Natural killer cell treated with Interleukin-12 subunit alpha and Interleukin-12 subunit beta and Interleukin-15 and Interleukin-18, amount 100 ng/mL, for 72 hours (primary cell): ENCODE results near the gene GATA2. TPM values are rescaled to one million over a fixed set of nuclear protein-coding genes. Genes with fewer than 3 reads are reported as not detected.

Source experiments
- ATAC-seq, 2 donors: fragments of 150-1000 bp; cut with Tn5 transposase in 1 of 2; sonication (Bioruptor Pico), chemical (Tn5 transposase) in 1 of 2; 2 replicates each; pipeline ENCODE4 v1.10.0; 2021
- DNase-seq: peaks from one replicate; pipeline ENCODE4 v3.0.0; 2022; ENCODE audit warnings: low spot score
- H3K27ac Mint-ChIP-seq, 2 donors: 1 replicate in 1 of 2; 2 replicates in 1 of 2; pipeline ENCODE4 v1.8.0; 2022; ENCODE audit warnings: mixed read lengths in 2 of 2, mild to moderate bottlenecking in 1 of 2, moderate library complexity in 1 of 2
- H3K27me3 Mint-ChIP-seq, 2 donors: 1 replicate in 1 of 2; 2 replicates in 1 of 2; pipeline ENCODE4 v1.8.0; 2022; ENCODE audit warnings: mixed read lengths in 2 of 2
- H3K36me3 Mint-ChIP-seq: one replicate; pipeline ENCODE4 v1.8.0; 2022; ENCODE audit warnings: mixed read lengths
- H3K4me1 Mint-ChIP-seq, 2 donors: 1 replicate in 1 of 2; 2 replicates in 1 of 2; pipeline ENCODE4 v1.8.0; 2022; ENCODE audit warnings: low read depth in 2 of 2, mixed read lengths in 2 of 2, mild to moderate bottlenecking in 1 of 2
- H3K4me3 Mint-ChIP-seq: one replicate; pipeline ENCODE4 v1.8.0; 2022; ENCODE audit warnings: mixed read lengths
- H3K9me3 Mint-ChIP-seq: 2 replicates; pipeline ENCODE4 v1.8.0; 2022; ENCODE audit warnings: mixed read lengths
- total RNA-seq, 2 donors: library from RNA; stranded (reverse); gene quantifications; one replicate each; pipeline ENCODE4 v1.2.3, GENCODE V29; 2022

The GATA2 gene
- total RNA-seq, 2 donors from 2014 or later: 1.6 to 72.7 TPM

GRCh38 chr3:128430301-128430700, 62.7 kb downstream of the GATA2 start:
- Mint-ChIP-seq H3K4me1 (peaks cover 6 to 11% of the 10 kb centered on the region in 2 donors), H3K27me3 (peaks cover 22 to 24% of the 10 kb centered on the region in 2 donors), H3K9me3 (no peaks in the 10 kb centered on the region), H3K4me3 (no peak overlapping the region), H3K36me3 (peaks cover 6% of the 10 kb centered on the region), H3K27ac (no peak overlapping the region)
- no peak for DNase-seq
- no peak for ATAC-seq

DNA sequence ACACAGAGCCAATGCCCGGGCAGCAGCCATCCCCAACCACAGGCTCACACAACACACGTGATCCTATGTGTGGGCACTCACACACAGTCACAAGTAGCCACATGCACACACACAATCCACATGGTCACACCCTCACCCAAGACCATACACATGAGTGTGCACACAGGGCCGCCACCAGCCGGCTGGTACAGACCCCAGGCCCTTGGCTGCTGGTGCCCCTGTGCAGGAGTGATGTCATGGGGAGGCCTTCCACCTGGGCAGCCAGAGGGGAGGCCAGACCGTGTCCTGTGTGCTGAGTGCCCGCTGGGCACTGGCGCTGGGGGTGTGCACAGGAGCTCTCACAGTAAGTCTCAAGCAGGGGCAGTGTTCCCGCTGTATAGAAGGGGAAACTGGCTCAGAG, 63.2 kb downstream of the GATA2 start:
- no peak overlapping the region for H3K27ac Mint-ChIP-seq
- peaks cover 6% of the 10 kb centered on the region for H3K36me3 Mint-ChIP-seq
- peaks cover 22 to 24% of the 10 kb centered on the region in 2 donors for H3K27me3 Mint-ChIP-seq
- no peak for ATAC-seq
- peaks cover 6 to 11% of the 10 kb centered on the region in 2 donors for H3K4me1 Mint-ChIP-seq
- H3K4me3 Mint-ChIP-seq: no peak overlapping the region
- no peaks in the 10 kb centered on the region for H3K9me3 Mint-ChIP-seq
- DNase-seq: no peak

Other genes starting within 250 kb of the GATA2 start
- gene DNAJB8, start 26.3 kb downstream of the GATA2 start, total RNA-seq: not detected
- 100 to 1,000 TPM; 179 to 205 TPM for gene RPN1, start 157.6 kb upstream of the GATA2 start, total RNA-seq
- gene RAB7A, start 233.0 kb upstream of the GATA2 start, total RNA-seq: 100 to 1,000 TPM; 183 to 338 TPM